ENCODE measurements around the gene TLE4. TPM values are rescaled to one million over a fixed set of nuclear protein-coding genes. Genes with fewer than 3 reads are reported as not detected.
"Not testable (repeated sequence)": the region's sequence is repeated elsewhere in the genome, so short reads cannot be mapped to it uniquely, and the experiment has no call there.

TLE4 gene
- total RNA-seq, 4 donors from 2014 or later, result 19.3 to 87.5 (median 41.5) TPM

DNA sequence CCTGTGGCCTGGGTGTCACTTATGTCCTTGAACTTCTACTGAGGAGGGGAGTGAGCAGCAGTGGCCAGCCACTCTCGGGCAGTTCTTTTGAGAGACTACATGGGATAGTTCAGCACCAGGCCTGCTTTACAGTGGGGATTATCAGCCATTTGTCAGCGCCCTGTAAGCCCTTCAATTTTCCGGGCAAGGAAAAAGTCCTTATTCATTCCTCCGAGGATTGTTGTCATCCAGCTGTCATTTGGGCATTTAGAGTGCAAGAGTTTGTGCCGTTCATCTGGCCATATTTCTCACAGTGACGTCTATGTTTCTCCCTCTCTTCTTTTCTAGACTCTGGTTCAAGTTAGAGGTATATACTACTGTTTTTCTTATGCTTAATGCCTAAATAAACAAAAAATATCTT is 172.8 kb downstream of the TLE4 start:
- Histone ChIP-seq H3K4me1 (peaks cover 0 to 9% (median 0%) of the 10 kb centered on the region in 4 donors), H3K36me3 (no peaks in the 10 kb centered on the region), H3K27ac (no peak overlapping the region), H3K27me3 (no peaks in the 10 kb centered on the region), H3K9me3 (no peaks in the 10 kb centered on the region), H3K4me3 (no peak overlapping the region)
- intact Hi-C loops (cut with DNase I; ENCODE audit: low total_unique reads) (no loop called here), in situ Hi-C loops (cut with MboI; ENCODE audit: low pct_ligation_motif_present in 1 of 4, low pct_unique_long_range_greater_than_20kb in 1 of 4, low sequenced_read_pairs in 3 of 4) (no loop called here)
- no peak for TF ChIP-seq EP300 (IDR thresholded peaks at IDR 0.05; ENCODE audit: low read depth)
- TF ChIP-seq, protein P1, sequence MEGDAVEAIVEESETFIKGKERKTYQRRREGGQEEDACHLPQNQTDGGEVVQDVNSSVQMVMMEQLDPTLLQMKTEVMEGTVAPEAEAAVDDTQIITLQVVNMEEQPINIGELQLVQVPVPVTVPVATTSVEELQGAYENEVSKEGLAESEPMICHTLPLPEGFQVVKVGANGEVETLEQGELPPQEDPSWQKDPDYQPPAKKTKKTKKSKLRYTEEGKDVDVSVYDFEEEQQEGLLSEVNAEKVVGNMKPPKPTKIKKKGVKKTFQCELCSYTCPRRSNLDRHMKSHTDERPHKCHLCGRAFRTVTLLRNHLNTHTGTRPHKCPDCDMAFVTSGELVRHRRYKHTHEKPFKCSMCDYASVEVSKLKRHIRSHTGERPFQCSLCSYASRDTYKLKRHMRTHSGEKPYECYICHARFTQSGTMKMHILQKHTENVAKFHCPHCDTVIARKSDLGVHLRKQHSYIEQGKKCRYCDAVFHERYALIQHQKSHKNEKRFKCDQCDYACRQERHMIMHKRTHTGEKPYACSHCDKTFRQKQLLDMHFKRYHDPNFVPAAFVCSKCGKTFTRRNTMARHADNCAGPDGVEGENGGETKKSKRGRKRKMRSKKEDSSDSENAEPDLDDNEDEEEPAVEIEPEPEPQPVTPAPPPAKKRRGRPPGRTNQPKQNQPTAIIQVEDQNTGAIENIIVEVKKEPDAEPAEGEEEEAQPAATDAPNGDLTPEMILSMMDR (IDR thresholded peaks at IDR 0.05), result no peak
- no peak for TF ChIP-seq POLR2A (IDR thresholded peaks at IDR 0.05)
- TF ChIP-seq POLR2AphosphoS5 (IDR thresholded peaks at IDR 0.05), result no peak
- WGBS, 2 donors (ENCODE audit: low coverage in 1 of 2), result 85 to 89% methylated on average over 4 to 6 of the region's 6 CpGs
- no peak for DNase-seq

DNA sequence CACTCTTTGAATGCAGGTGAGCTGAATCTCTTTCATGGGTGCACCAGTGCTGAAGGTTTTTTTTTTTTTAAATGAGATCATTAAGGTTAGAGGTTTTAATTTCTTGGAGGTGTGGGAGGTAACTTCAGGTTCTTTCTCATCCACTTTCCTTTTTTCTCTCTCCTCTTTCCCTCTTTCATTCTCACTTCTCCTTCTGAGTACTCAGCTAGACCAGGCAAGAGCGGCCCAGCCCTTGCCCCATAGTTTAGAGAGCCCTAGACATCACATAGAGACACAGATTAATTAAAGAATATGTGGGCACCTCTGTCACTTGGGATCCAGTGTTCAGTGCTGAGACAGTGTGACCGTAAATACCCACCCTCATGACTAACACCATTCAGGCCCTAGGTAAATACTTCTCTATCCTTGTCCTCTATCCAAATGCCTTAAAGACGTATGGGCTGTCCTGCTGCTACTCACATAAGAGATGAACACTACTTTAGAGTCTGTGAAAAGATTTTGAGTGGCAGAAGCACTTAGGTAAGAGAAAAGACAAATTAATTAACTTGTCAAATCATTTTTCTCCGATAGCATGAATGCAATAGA is 174.1 kb downstream of the TLE4 start:
- Histone ChIP-seq H3K27me3 (no peaks in the 10 kb centered on the region), H3K4me3 (no peak overlapping the region), H3K36me3 (no peaks in the 10 kb centered on the region), H3K27ac (no peak overlapping the region), H3K4me1 (peaks cover 0 to 9% (median 0%) of the 10 kb centered on the region in 4 donors), H3K9me3 (no peaks in the 10 kb centered on the region)
- TF ChIP-seq EP300 (IDR thresholded peaks at IDR 0.05; ENCODE audit: low read depth) (no peak), POLR2AphosphoS5 (IDR thresholded peaks at IDR 0.05) (no peak), POLR2A (IDR thresholded peaks at IDR 0.05) (no peak)
- TF ChIP-seq, protein P1 (IDR thresholded peaks at IDR 0.05), result no peak
- 88 to 90% methylated on average over 4 of the region's 4 CpGs for whole genome bisulfite sequencing, 2 donors (ENCODE audit: low coverage in 1 of 2)
- intact Hi-C loops (cut with DNase I; ENCODE audit: low total_unique reads) (no loop called here), in situ Hi-C loops (cut with MboI; ENCODE audit: low pct_ligation_motif_present in 1 of 4, low pct_unique_long_range_greater_than_20kb in 1 of 4, low sequenced_read_pairs in 3 of 4) (no loop called here)
- no peak for DNase-seq

DNA sequence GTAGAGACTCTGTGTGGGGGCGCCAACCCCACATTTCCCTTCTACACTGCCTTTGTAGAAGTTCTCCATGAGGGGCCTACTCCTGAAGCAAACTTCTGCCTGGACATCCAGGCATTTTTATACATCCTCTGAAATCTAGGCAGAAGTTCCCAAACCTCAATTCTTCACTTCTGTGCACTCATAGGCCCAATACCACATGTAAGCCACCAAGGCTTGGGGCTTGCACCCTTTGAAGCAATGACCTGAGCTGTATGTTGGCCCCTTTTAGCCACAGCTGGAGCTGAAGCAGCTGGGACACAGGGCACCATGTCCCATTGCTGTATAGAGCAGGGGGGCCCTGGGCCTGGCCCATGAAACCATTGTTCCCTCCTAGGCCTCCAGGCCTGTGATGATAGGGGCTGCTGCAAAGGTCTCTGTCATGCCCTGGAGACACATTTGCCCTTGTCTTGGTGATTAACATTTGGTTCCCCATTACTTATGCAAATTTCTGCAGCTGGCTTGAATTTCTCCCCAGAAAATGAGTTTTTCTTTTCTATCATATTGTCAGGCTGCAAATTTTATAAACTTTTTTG is 180.2 kb downstream of the TLE4 start:
- in situ Hi-C loops (cut with MboI; ENCODE audit: low pct_ligation_motif_present in 1 of 4, low pct_unique_long_range_greater_than_20kb in 1 of 4, low sequenced_read_pairs in 3 of 4), result loop anchor here in 1 of 4 donors (25.0 kb wide), 1 partner anchor 185 kb away; no protein-coding TSS in a partner anchor

DNA sequence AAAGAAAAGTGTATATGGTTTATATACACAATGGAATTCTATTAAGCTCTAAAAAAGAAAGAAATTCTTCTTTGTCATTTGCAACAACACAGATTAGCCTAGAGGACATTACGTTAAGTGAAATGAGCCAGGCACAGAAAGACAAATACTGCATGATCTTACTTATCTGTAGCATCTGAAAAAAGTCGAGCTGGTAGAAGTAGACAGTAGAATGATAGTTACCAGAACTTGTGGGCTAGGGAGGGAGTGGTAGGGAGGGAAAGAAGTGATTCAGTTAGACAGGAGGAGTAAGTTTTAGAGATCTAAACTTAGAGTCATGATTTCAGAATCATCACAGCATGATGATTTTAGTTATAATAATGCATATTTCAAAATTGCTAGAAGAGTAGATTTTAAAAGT is 184.6 kb downstream of the TLE4 start:
- no peak overlapping the region for H3K27ac ChIP-seq
- intact Hi-C loops (cut with DNase I; ENCODE audit: low total_unique reads) (loop anchor here (10.0 kb wide), 1 partner anchor 1848 kb away; no protein-coding TSS in a partner anchor), in situ Hi-C loops (cut with MboI; ENCODE audit: low pct_ligation_motif_present in 1 of 4, low pct_unique_long_range_greater_than_20kb in 1 of 4, low sequenced_read_pairs in 3 of 4) (loop anchor here in 1 of 4 donors (25.0 kb wide), 1 partner anchor 181 kb away; no protein-coding TSS in a partner anchor)
- H3K36me3 ChIP-seq, result no peaks in the 10 kb centered on the region
- no peaks in the 10 kb centered on the region for H3K27me3 ChIP-seq
- TF ChIP-seq POLR2A (IDR thresholded peaks at IDR 0.05) (no peak), EP300 (IDR thresholded peaks at IDR 0.05; ENCODE audit: low read depth) (no peak), POLR2AphosphoS5 (IDR thresholded peaks at IDR 0.05) (no peak)
- TF ChIP-seq, protein P1 (IDR thresholded peaks at IDR 0.05), result no peak
- peaks cover 0 to 5% of the 10 kb centered on the region in 2 donors for H3K9me3 ChIP-seq
- no peak overlapping the region for H3K4me3 ChIP-seq
- H3K4me1 ChIP-seq, result no peaks in the 10 kb centered on the region
- 58 to 75% methylated on average over 2 of the region's 2 CpGs for WGBS, 2 donors (ENCODE audit: low coverage in 1 of 2)
- no peak for DNase-seq

More for the DNA sequence above, 180.2 kb downstream of the TLE4 start:
- H3K9me3 ChIP-seq, H3K27ac ChIP-seq, H3K36me3 ChIP-seq, H3K27me3 ChIP-seq, H3K4me1 ChIP-seq, DNase-seq, H3K4me3 ChIP-seq: not testable (repeated sequence)
- intact Hi-C loops (cut with DNase I; ENCODE audit: low total_unique reads), result loop anchor here (10.0 kb wide), 1 partner anchor 1853 kb away; no protein-coding TSS in a partner anchor
- 94% methylated on average over 1 of the region's 1 CpG; no CpG with 5 or more reads in 1 of the 2 donors for WGBS, 2 donors (ENCODE audit: low coverage in 1 of 2)
